Measurements from ENCODE around the gene RIPOR2.

GRCh38 chr6:24874128-24874527 lies 61.6 kb downstream of the RIPOR2 start:
- TF ChIP-seq POLR2AphosphoS5 (IDR thresholded peaks at IDR 0.05) = no peak
- TF ChIP-seq CTCF (IDR thresholded peaks at IDR 0.05) = no peak
- no peak for TF ChIP-seq POLR2A (IDR thresholded peaks at IDR 0.05)
- TF ChIP-seq EP300 (IDR thresholded peaks at IDR 0.05) = no peak
